ENCODE data around the gene KCNQ4.

Gene KCNQ4

GRCh38 chr1:40783001-40783905 lies at the start of gene KCNQ4:
KCNQ4 (plus strand) TSS chr1:40783787; CDS start chr1:40784094, 307 bp downstream.
- no peak for DNase-seq (ENCODE audit: low read depth in 2 of 2)

GRCh38 chr1:40734882-40735628 lies 48.5 kb upstream of the KCNQ4 start:
- no peak for DNase-seq (ENCODE audit: low read depth in 2 of 2)

GRCh38 chr1:40736085-40736531 lies 47.5 kb upstream of the KCNQ4 start:
- DNase-seq (ENCODE audit: low read depth in 2 of 2): no peak

- DNase-seq (ENCODE audit: low read depth in 2 of 2): no peak
Measured at GRCh38 chr1:40738831-40739230, 44.8 kb upstream of the KCNQ4 start.

GRCh38 chr1:40739455-40740008 lies 44.1 kb upstream of the KCNQ4 start:
- DNase-seq (ENCODE audit: low read depth in 2 of 2): no peak

GRCh38 chr1:40740039-40740996 lies 43.3 kb upstream of the KCNQ4 start:
- no peak for DNase-seq (ENCODE audit: low read depth in 2 of 2)

GRCh38 chr1:40740997-40741736 lies 42.4 kb upstream of the KCNQ4 start:
- DNase-seq (ENCODE audit: low read depth in 2 of 2): no peak

GRCh38 chr1:40742363-40743061 lies 41.1 kb upstream of the KCNQ4 start:
- no peak for DNase-seq (ENCODE audit: low read depth in 2 of 2)

- no peak for DNase-seq (ENCODE audit: low read depth in 2 of 2)
Measured at GRCh38 chr1:40743452-40743851, 40.1 kb upstream of the KCNQ4 start.

GRCh38 chr1:40743860-40744259 lies 39.7 kb upstream of the KCNQ4 start:
- DNase-seq (ENCODE audit: low read depth in 2 of 2): no peak

GRCh38 chr1:40745176-40745575 lies 38.4 kb upstream of the KCNQ4 start:
- no peak for DNase-seq (ENCODE audit: low read depth in 2 of 2)

GRCh38 chr1:40746344-40747090 lies 37.1 kb upstream of the KCNQ4 start:
- DNase-seq (ENCODE audit: low read depth in 2 of 2): no peak

GRCh38 chr1:40748841-40749718 lies 34.5 kb upstream of the KCNQ4 start:
- no peak for DNase-seq (ENCODE audit: low read depth in 2 of 2)

GRCh38 chr1:40749817-40750216 lies 33.8 kb upstream of the KCNQ4 start:
- no peak for DNase-seq (ENCODE audit: low read depth in 2 of 2)

- no peak for DNase-seq (ENCODE audit: low read depth in 2 of 2)
Measured at GRCh38 chr1:40750451-40750908, 33.1 kb upstream of the KCNQ4 start.

- no peak for DNase-seq (ENCODE audit: low read depth in 2 of 2)
Measured at GRCh38 chr1:40751802-40752201, 31.8 kb upstream of the KCNQ4 start.

GRCh38 chr1:40753142-40753882 lies 30.3 kb upstream of the KCNQ4 start:
- DNase-seq (ENCODE audit: low read depth in 2 of 2): no peak
